Stomach (tissue), 4 donors: Measurements from ENCODE around the gene PEX3.

Source experiments
- POLR2AphosphoS5 ChIP-seq, 3 donors: sonication (generic); formaldehyde crosslinking; IDR thresholded peaks; one replicate each; pipeline ENCODE4 v1.6.1; 2016; ENCODE audit warnings: antibody characterized with exemption in 3 of 3
- TF ChIP-seq, protein P1 (sequence below), 7 experiments: fragments of 450-650 bp in 4 of 7; fragments of 200-600 bp in 3 of 7; sonication (generic) in 3 of 7; IDR thresholded peaks; one replicate each; pipeline ENCODE4 v1.5.1; 2016 to 2019; ENCODE audit warnings: antibody characterized with exemption in 7 of 7, control low read depth in 2 of 7, mild to moderate bottlenecking in 1 of 7

DNA sequence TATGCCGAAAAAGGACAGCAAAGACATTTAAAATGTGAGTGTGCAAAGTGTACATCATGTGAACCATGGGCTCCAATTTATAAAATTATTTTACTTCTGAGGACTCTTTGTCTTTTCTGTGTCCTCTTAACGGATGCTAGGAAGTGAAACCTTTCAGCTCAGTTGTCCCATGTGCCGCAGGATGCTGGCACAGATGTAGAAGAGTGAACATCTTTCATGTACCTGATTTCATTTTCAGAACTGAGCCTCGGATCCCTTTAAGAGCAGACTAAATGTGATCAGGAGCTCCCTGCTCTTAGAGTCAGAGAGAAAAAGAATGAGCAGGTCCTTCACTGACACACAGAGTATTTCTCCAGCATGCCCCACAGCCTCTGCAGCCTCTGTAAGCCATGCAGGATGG lies 88.5 kb downstream of the PEX3 start:
- TF ChIP-seq, protein P1, sequence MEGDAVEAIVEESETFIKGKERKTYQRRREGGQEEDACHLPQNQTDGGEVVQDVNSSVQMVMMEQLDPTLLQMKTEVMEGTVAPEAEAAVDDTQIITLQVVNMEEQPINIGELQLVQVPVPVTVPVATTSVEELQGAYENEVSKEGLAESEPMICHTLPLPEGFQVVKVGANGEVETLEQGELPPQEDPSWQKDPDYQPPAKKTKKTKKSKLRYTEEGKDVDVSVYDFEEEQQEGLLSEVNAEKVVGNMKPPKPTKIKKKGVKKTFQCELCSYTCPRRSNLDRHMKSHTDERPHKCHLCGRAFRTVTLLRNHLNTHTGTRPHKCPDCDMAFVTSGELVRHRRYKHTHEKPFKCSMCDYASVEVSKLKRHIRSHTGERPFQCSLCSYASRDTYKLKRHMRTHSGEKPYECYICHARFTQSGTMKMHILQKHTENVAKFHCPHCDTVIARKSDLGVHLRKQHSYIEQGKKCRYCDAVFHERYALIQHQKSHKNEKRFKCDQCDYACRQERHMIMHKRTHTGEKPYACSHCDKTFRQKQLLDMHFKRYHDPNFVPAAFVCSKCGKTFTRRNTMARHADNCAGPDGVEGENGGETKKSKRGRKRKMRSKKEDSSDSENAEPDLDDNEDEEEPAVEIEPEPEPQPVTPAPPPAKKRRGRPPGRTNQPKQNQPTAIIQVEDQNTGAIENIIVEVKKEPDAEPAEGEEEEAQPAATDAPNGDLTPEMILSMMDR (IDR thresholded peaks at IDR 0.05), result no peak
- TF ChIP-seq POLR2AphosphoS5 (IDR thresholded peaks at IDR 0.05), result no peak
